Upper lobe of left lung (tissue), 4 donors: ENCODE measurements around the gene PREX1.

Source experiments
- CTCF ChIP-seq, 6 experiments: fragments of 450-650 bp in 4 of 6; fragments of 200-600 bp in 2 of 6; sonication (generic) in 2 of 6; IDR thresholded peaks; one replicate each; pipeline ENCODE4 v1.5.1; 2016 to 2019; ENCODE audit warnings: antibody characterized with exemption in 6 of 6
- POLR2AphosphoS5 ChIP-seq, 2 donors: sonication (generic); formaldehyde crosslinking; IDR thresholded peaks; one replicate each; pipeline ENCODE4 v1.5.1; 2017; ENCODE audit warnings: antibody characterized with exemption in 2 of 2

GRCh38 chr20:48606172-48606840 is 221.5 kb downstream of the PREX1 start:
- no peak for TF ChIP-seq CTCF (IDR thresholded peaks at IDR 0.05)
- TF ChIP-seq POLR2AphosphoS5 (IDR thresholded peaks at IDR 0.05) = no peak
